IPS DF 19.7 (cell line): ENCODE measurements around the gene FRMD4A.
"Not testable (repeated sequence)": the region's sequence is repeated elsewhere in the genome, so short reads cannot be mapped to it uniquely, and the experiment has no call there.

ENCODE experiments used
- DNase-seq: peaks from one replicate; pipeline ENCODE4 v3.0.0-alpha.2; 2013; ENCODE audit warnings: low read depth, low spot score

The FRMD4A gene

GRCh38 chr10:13853854-13854253 is 476.9 kb downstream of the FRMD4A start:
- DNase-seq = no peak

GRCh38 chr10:13852872-13853271 is 477.9 kb downstream of the FRMD4A start:
- DNase-seq = no peak

GRCh38 chr10:13851906-13852305 is 478.8 kb downstream of the FRMD4A start:
- DNase-seq = no peak

GRCh38 chr10:13848520-13849445 is 481.9 kb downstream of the FRMD4A start:
- no peak for DNase-seq

- no peak for DNase-seq
Measured at GRCh38 chr10:13847201-13847631, 483.5 kb downstream of the FRMD4A start.

GRCh38 chr10:13845897-13846296 is 484.8 kb downstream of the FRMD4A start:
- no peak for DNase-seq

GRCh38 chr10:13844651-13845050 is 486.1 kb downstream of the FRMD4A start:
- no peak for DNase-seq

GRCh38 chr10:13842117-13842516 is 488.6 kb downstream of the FRMD4A start:
- DNase-seq = no peak

- DNase-seq = no peak
Measured at GRCh38 chr10:13840036-13840435, 490.7 kb downstream of the FRMD4A start.

- no peak for DNase-seq
Measured at GRCh38 chr10:13839430-13839990, 491.2 kb downstream of the FRMD4A start.

- no peak for DNase-seq
Measured at GRCh38 chr10:13839030-13839429, 491.7 kb downstream of the FRMD4A start.

- DNase-seq = no peak
Measured at GRCh38 chr10:13837966-13838365, 492.8 kb downstream of the FRMD4A start.

GRCh38 chr10:13834581-13835286 is 496.0 kb downstream of the FRMD4A start:
- no peak for DNase-seq

GRCh38 chr10:13831711-13832141 is 499.0 kb downstream of the FRMD4A start:
- DNase-seq = no peak

GRCh38 chr10:13830385-13830784 is 500.3 kb downstream of the FRMD4A start:
- DNase-seq = no peak

GRCh38 chr10:13829790-13830189 is 500.9 kb downstream of the FRMD4A start:
- no peak for DNase-seq

- DNase-seq = not testable (repeated sequence)
Measured at GRCh38 chr10:13828284-13828683, 502.4 kb downstream of the FRMD4A start.

GRCh38 chr10:13827076-13827797 is 503.5 kb downstream of the FRMD4A start:
- DNase-seq = no peak

- DNase-seq = no peak
Measured at GRCh38 chr10:13823709-13824405, 506.9 kb downstream of the FRMD4A start.

- DNase-seq = peak; percentile 57
Measured at GRCh38 chr10:13823096-13823708, 507.5 kb downstream of the FRMD4A start.

GRCh38 chr10:13822490-13822889 is 508.2 kb downstream of the FRMD4A start:
- DNase-seq = no peak
